Neural progenitor cell (in vitro differentiated cells): Measurements from ENCODE around the gene PARD3B.

Experiments used
- CTCF ChIP-seq: fragments of 200-600 bp; sonication (generic); IDR thresholded peaks from 2 replicates; pipeline ENCODE4 v1.5.1; 2017; ENCODE audit warnings: antibody characterized with exemption, mild to moderate bottlenecking
- EZH2 ChIP-seq: fragments of 200-600 bp; sonication (generic); IDR thresholded peaks from 2 replicates; pipeline ENCODE4 v1.6.1; 2017; ENCODE audit warnings: antibody characterized with exemption, mild to moderate bottlenecking, moderate library complexity
- EZH2phosphoT487 ChIP-seq: fragments of 200-600 bp; sonication (generic); IDR thresholded peaks from 2 replicates; pipeline ENCODE4 v1.6.1; 2017; ENCODE audit warnings: antibody characterized with exemption

GRCh38 chr2:204913312-204913711 lies 368.0 kb downstream of the PARD3B start:
- no peak for TF ChIP-seq CTCF
- no peak for TF ChIP-seq EZH2
- no peak for TF ChIP-seq EZH2phosphoT487
